OCI-LY7 (cell line): ENCODE measurements around the gene CIROP.

Experiments used
- CTCF ChIP-seq: fragments of 200-600 bp; sonication (generic); conservative IDR thresholded peaks from 2 replicates; pipeline ENCODE4 v1.5.1; 2014; ENCODE audit warnings: mild to moderate bottlenecking, antibody characterized with exemption, low read length, moderate library complexity, mixed read lengths
- EZH2phosphoT487 ChIP-seq: fragments of 200-600 bp; sonication (generic); IDR thresholded peaks from 2 replicates; pipeline ENCODE4 v1.6.1; 2018; ENCODE audit warnings: low read depth, borderline replicate concordance, mild to moderate bottlenecking, mixed run types, antibody characterized with exemption, low read length, moderate library complexity, mixed read lengths

GRCh38 chr14:23067847-23068788 is 36.7 kb downstream of the CIROP start:
- no peak for TF ChIP-seq CTCF
- no peak for TF ChIP-seq EZH2phosphoT487
